PFSK-1 (cell line): ENCODE results near the gene GEMIN7.
A peak's percentile ranks its signal among the peaks of the same experiment; 100 is the strongest.

ENCODE experiments used
- FOXP2 ChIP-seq: optimal IDR thresholded peaks from 2 replicates; pipeline ENCODE3; 2011; ENCODE audit warnings: borderline replicate concordance, control low read depth, inconsistent platforms; ENCODE audit not compliant: insufficient read depth; ENCODE audit errors: extremely low read length, extremely low read depth
- POLR2AphosphoS5 ChIP-seq: IDR thresholded peaks from 2 replicates; pipeline ENCODE4 v1.6.1; 2012; ENCODE audit warnings: low read depth, mild to moderate bottlenecking, control low read depth, low read length, moderate library complexity
- REST ChIP-seq, 2 experiments: IDR thresholded peaks; 2 replicates each; pipeline versions ENCODE4 v1.6.1 to v1.8.0; 2011 to 2012; ENCODE audit warnings: low read depth in 2 of 2, low read length in 2 of 2, control low read depth in 1 of 2, inconsistent platforms in 1 of 2, mild to moderate bottlenecking in 1 of 2, moderate library complexity in 1 of 2; ENCODE audit not compliant: insufficient read depth in 1 of 2
- SIN3A ChIP-seq: IDR thresholded peaks from 2 replicates; pipeline ENCODE4 v1.6.1; 2012; ENCODE audit warnings: mild to moderate bottlenecking, low read length, moderate library complexity, borderline replicate concordance; ENCODE audit not compliant: insufficient read depth
- TAF1 ChIP-seq: IDR thresholded peaks from 2 replicates; pipeline ENCODE4 v1.6.1; 2012; ENCODE audit warnings: low read length, control low read depth, borderline replicate concordance; ENCODE audit not compliant: insufficient read depth

- TF ChIP-seq POLR2AphosphoS5 (no peak), SIN3A (peak; percentile 83; the same call in 1 of the 2 replicates), TAF1 (peak; percentile 24; the same call in 1 of the 2 replicates), REST (IDR thresholded peaks at IDR 0.05; ENCODE audit: insufficient read depth in 1 of 2, low read depth in 2 of 2, low read length in 2 of 2) (no peak), FOXP2 (peak; percentile 24)
Observed at GRCh38 chr19:45097776-45098520, 18.9 kb downstream of the GEMIN7 start.
